ENCODE results near the gene L3MBTL3.

GRCh38 chr6:130063806-130064205, 45.4 kb downstream of the L3MBTL3 start:
- TF ChIP-seq, protein P1, sequence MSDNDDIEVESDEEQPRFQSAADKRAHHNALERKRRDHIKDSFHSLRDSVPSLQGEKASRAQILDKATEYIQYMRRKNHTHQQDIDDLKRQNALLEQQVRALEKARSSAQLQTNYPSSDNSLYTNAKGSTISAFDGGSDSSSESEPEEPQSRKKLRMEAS (CRISPR knock-in tag; IDR thresholded peaks at IDR 0.05) = no peak
- no peak for TF ChIP-seq CTCF (IDR thresholded peaks at IDR 0.05)
- TF ChIP-seq SP1 (CRISPR knock-in tag; conservative IDR thresholded peaks at IDR 0.05) = no peak
- TF ChIP-seq NFATC4 (CRISPR knock-in tag; IDR thresholded peaks at IDR 0.05) = no peak
- no peak for TF ChIP-seq JUN (CRISPR knock-in tag; IDR thresholded peaks at IDR 0.05)
- TF ChIP-seq ZNF263 (CRISPR knock-in tag; IDR thresholded peaks at IDR 0.05; ENCODE audit: low read depth) = no peak
- TF ChIP-seq, protein P2, sequence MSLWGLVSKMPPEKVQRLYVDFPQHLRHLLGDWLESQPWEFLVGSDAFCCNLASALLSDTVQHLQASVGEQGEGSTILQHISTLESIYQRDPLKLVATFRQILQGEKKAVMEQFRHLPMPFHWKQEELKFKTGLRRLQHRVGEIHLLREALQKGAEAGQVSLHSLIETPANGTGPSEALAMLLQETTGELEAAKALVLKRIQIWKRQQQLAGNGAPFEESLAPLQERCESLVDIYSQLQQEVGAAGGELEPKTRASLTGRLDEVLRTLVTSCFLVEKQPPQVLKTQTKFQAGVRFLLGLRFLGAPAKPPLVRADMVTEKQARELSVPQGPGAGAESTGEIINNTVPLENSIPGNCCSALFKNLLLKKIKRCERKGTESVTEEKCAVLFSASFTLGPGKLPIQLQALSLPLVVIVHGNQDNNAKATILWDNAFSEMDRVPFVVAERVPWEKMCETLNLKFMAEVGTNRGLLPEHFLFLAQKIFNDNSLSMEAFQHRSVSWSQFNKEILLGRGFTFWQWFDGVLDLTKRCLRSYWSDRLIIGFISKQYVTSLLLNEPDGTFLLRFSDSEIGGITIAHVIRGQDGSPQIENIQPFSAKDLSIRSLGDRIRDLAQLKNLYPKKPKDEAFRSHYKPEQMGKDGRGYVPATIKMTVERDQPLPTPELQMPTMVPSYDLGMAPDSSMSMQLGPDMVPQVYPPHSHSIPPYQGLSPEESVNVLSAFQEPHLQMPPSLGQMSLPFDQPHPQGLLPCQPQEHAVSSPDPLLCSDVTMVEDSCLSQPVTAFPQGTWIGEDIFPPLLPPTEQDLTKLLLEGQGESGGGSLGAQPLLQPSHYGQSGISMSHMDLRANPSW (CRISPR knock-in tag; conservative IDR thresholded peaks at IDR 0.05; ENCODE audit: low read depth) = no peak
- no peak for TF ChIP-seq ZNF232 (CRISPR knock-in tag; IDR thresholded peaks at IDR 0.05)
- TF ChIP-seq NR2C2 (CRISPR knock-in tag; IDR thresholded peaks at IDR 0.05) = no peak
- TF ChIP-seq KAT7 (CRISPR knock-in tag; IDR thresholded peaks at IDR 0.05; ENCODE audit: borderline replicate concordance) = no peak
- no peak for TF ChIP-seq IRF2 (CRISPR knock-in tag; IDR thresholded peaks at IDR 0.05; ENCODE audit: borderline replicate concordance, low read depth)
- TF ChIP-seq CBFB (CRISPR knock-in tag; IDR thresholded peaks at IDR 0.05; ENCODE audit: low read depth) = no peak
- TF ChIP-seq ZBTB43 (CRISPR knock-in tag; IDR thresholded peaks at IDR 0.05) = no peak
